GM12873 (cell line): ENCODE data around the gene GLI1.

ENCODE experiments used
- TF ChIP-seq, protein P1 (sequence below): IDR thresholded peaks from 2 replicates; pipeline ENCODE4 v1.5.1; 2012; ENCODE audit warnings: low read depth, mild to moderate bottlenecking, moderate library complexity, low read length, control low read depth; ENCODE audit not compliant: insufficient read depth; ENCODE audit errors: missing control alignments

The GLI1 gene

DNA sequence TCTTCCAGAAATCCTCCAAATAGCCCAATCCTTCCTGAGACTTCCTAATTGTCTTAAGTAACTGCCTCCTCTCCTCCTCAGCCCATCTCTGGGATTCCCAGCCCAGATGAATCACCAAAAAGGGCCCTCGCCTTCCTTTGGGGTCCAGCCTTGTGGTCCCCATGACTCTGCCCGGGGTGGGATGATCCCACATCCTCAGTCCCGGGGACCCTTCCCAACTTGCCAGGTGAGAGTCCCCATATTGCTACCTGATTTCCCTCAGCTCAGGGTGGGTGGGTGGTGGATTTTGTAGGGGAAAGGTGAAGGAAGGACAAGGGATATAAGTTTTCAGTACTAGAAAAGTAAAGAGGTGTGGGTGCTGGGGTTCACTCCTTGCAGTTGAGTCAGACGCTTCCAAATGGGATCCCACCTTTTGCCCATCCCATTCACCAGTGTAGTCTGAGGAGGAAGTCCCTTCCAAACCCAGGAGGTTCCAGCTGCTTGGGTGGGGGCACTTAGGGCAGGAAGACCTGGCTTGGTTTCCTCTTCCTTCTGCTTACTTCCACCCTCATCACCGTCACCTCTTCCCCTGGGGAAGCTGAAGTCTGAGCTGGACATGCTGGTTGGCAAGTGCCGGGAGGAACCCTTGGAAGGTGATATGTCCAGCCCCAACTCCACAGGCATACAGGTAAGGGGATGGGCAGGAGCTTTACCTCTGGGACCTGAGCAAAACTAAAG is 5.6 kb downstream of the GLI1 start:
- TF ChIP-seq, protein P1, sequence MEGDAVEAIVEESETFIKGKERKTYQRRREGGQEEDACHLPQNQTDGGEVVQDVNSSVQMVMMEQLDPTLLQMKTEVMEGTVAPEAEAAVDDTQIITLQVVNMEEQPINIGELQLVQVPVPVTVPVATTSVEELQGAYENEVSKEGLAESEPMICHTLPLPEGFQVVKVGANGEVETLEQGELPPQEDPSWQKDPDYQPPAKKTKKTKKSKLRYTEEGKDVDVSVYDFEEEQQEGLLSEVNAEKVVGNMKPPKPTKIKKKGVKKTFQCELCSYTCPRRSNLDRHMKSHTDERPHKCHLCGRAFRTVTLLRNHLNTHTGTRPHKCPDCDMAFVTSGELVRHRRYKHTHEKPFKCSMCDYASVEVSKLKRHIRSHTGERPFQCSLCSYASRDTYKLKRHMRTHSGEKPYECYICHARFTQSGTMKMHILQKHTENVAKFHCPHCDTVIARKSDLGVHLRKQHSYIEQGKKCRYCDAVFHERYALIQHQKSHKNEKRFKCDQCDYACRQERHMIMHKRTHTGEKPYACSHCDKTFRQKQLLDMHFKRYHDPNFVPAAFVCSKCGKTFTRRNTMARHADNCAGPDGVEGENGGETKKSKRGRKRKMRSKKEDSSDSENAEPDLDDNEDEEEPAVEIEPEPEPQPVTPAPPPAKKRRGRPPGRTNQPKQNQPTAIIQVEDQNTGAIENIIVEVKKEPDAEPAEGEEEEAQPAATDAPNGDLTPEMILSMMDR: no peak

DNA sequence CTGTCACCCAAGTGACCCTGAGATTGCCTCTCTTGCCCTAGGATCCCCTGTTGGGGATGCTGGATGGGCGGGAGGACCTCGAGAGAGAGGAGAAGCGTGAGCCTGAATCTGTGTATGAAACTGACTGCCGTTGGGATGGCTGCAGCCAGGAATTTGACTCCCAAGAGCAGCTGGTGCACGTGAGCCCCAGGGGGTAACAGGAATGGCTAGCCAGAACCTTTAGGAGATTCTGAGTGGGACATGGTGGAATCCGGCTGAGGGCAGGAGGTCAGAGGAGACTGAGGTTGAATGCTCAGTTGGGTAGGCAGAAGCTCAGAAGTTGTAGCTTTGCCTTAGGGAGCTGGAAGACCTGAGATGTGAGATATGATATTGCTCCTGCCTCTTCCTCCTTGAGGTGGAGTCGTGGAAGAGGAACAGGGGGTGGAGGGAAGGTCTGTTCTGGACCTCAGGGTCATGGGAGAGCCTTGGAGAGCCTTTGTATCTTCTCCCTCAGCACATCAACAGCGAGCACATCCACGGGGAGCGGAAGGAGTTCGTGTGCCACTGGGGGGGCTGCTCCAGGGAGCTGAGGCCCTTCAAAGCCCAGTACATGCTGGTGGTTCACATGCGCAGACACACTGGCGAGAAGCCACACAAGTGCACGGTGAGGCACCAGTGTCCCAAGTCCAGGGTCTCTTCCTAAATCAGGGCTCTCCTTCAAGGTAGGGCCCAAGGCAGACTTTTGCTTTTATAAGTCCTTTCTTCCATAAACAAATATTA is 6.3 kb downstream of the GLI1 start:
- TF ChIP-seq, protein P1: no peak

DNA sequence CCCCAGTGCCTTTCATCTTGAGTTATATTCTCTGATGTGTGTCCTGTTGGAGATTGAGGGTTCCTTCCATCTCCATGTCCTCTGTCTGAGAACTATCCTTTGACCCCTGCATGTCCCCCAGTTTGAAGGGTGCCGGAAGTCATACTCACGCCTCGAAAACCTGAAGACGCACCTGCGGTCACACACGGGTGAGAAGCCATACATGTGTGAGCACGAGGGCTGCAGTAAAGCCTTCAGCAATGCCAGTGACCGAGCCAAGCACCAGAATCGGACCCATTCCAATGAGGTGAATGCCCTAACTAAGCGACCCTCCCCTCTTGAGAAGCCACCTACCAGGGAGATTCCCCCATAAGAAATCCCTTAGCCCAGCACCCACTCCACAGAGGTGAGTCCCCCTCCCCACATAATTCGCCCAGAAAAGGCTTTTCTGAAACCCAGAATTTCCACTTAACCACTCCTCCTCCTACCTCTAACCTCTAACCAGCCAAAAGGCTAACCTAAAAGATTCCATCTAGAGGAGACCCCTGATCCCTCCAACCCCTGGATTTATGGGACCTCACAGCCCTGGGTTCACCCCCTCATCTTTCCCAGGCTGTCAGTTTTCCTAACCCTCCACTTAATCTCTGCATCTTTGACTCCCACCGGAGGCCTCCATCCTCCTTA is 7.8 kb downstream of the GLI1 start:
- TF ChIP-seq, protein P1: no peak

DNA sequence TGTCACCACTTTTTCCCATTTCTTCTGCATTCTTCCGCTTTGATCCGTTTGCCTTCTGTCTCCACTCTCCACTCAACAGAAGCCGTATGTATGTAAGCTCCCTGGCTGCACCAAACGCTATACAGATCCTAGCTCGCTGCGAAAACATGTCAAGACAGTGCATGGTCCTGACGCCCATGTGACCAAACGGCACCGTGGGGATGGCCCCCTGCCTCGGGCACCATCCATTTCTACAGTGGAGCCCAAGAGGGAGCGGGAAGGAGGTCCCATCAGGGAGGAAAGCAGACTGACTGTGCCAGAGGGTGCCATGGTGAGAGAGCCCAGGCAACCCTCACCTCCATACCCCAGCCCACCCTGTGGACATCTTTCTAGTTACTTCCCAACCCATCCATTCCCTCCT is 8.3 kb downstream of the GLI1 start:
- TF ChIP-seq, protein P1: no peak

DNA sequence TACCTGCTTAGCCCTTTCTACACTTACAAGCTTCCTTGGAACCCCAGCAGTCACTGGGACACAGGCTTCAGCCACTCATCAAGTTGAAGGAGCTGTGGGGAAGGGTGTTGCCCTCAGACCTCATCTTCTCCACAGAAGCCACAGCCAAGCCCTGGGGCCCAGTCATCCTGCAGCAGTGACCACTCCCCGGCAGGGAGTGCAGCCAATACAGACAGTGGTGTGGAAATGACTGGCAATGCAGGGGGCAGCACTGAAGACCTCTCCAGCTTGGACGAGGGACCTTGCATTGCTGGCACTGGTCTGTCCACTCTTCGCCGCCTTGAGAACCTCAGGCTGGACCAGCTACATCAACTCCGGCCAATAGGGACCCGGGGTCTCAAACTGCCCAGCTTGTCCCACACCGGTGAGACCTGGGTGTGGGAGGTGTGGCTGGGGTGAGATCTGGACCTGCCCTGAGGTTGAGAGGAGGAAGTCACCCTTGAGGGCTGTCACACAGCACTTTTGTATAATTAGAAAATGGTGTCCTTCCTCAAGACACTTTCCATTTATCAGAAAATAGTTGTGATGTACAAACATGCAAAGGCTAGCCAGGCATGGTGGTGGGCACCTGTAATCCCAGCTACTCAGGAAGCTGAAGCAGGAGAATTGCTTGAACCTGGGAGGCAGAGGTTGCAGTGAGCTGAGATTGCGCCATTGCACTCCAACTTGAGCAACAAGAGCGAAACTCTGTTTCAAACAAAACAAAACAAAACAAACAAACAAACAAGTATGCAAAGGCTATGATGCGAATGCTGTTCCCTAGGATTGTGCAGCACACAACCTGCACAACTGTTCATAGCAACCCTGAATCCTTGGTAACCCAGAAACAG is 9.9 kb downstream of the GLI1 start:
- TF ChIP-seq, protein P1: no peak

DNA sequence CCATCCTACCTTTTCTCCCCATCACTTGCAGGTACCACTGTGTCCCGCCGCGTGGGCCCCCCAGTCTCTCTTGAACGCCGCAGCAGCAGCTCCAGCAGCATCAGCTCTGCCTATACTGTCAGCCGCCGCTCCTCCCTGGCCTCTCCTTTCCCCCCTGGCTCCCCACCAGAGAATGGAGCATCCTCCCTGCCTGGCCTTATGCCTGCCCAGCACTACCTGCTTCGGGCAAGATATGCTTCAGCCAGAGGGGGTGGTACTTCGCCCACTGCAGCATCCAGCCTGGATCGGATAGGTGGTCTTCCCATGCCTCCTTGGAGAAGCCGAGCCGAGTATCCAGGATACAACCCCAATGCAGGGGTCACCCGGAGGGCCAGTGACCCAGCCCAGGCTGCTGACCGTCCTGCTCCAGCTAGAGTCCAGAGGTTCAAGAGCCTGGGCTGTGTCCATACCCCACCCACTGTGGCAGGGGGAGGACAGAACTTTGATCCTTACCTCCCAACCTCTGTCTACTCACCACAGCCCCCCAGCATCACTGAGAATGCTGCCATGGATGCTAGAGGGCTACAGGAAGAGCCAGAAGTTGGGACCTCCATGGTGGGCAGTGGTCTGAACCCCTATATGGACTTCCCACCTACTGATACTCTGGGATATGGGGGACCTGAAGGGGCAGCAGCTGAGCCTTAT is 10.8 kb downstream of the GLI1 start:
- TF ChIP-seq, protein P1: no peak
